Skeletal muscle satellite cell (primary cell): Measurements from ENCODE around the gene ERLEC1.

Experiments used
- H3K27me3 ChIP-seq: 2 replicates; pipeline ENCODE4 v1.7.0; 2013; ENCODE audit warnings: low read length; ENCODE audit not compliant: control insufficient read depth, insufficient read depth
- H3K36me3 ChIP-seq: 2 replicates; pipeline ENCODE4 v1.7.0; 2013; ENCODE audit warnings: mild to moderate bottlenecking, control low read depth, low read length; ENCODE audit not compliant: insufficient read depth
- H3K4me1 ChIP-seq: 2 replicates; pipeline ENCODE4 v1.7.0; 2013; ENCODE audit warnings: low read length; ENCODE audit not compliant: control insufficient read depth, insufficient read depth
- H3K4me2 ChIP-seq: 2 replicates; pipeline ENCODE4 v1.7.0; 2013; ENCODE audit warnings: mild to moderate bottlenecking, low read length
- H3K4me3 ChIP-seq: 2 replicates; pipeline ENCODE4 v1.7.0; 2013; ENCODE audit warnings: low read length
- H3K9ac ChIP-seq: 2 replicates; pipeline ENCODE4 v1.7.0; 2013; ENCODE audit warnings: mild to moderate bottlenecking, low read depth, low read length, moderate library complexity
- H3K9me3 ChIP-seq: replicated peaks from 2 replicates; pipeline ENCODE4 v1.7.0; 2013; ENCODE audit warnings: mild to moderate bottlenecking, control low read depth, low read length

ERLEC1 gene

DNA sequence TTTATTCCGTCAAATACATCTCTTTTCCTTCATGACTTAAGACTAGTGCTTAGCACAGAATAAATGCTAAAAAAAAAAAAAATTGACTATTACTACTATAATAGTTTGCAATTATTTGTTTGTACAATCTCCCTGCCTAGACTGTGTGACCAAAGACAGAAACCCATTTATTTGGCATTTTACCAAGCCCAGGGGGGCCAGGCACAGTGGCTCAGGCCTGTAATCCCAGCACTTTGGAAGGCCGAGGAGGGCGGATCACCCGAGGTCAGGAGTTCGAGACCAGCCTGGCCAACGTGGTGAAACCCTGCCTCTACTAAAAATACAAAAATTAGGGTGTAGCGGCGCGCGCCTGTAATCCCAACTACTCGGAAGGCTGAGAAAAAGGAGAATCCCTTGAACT, 1.5 kb upstream of the ERLEC1 start:
- no peaks in the 10 kb centered on the region for H3K9me3 ChIP-seq
- peak overlapping the region; percentile 90 for H3K4me3 ChIP-seq
- H3K36me3 ChIP-seq, result no peaks in the 10 kb centered on the region
- H3K4me2 ChIP-seq, result peak overlapping the region; percentile 81
- peaks cover 24% of the 10 kb centered on the region for H3K4me1 ChIP-seq
- H3K9ac ChIP-seq, result peak overlapping the region; percentile 91
- H3K27me3 ChIP-seq, result no peaks in the 10 kb centered on the region

DNA sequence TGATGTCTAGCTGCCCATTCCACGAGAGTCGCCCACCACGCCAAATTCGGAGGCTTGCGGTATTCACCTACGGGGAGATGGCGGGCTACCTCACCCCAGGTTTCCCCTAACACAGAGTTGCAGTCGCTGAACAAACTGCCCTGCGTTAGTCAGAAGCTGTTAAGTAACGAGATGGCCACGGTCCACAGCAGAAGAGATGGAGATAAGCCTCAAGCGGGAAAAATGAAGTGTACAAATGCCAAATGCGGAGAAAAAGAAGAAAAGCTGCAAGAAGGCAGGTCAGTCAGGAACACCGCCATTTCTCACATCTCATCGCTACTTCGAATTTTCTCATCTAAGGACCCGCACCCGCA, 516 bp upstream of the ERLEC1 start:
- Histone ChIP-seq H3K4me1 (peaks cover 24% of the 10 kb centered on the region), H3K4me3 (peak overlapping the region; percentile 90), H3K27me3 (no peaks in the 10 kb centered on the region)

DNA sequence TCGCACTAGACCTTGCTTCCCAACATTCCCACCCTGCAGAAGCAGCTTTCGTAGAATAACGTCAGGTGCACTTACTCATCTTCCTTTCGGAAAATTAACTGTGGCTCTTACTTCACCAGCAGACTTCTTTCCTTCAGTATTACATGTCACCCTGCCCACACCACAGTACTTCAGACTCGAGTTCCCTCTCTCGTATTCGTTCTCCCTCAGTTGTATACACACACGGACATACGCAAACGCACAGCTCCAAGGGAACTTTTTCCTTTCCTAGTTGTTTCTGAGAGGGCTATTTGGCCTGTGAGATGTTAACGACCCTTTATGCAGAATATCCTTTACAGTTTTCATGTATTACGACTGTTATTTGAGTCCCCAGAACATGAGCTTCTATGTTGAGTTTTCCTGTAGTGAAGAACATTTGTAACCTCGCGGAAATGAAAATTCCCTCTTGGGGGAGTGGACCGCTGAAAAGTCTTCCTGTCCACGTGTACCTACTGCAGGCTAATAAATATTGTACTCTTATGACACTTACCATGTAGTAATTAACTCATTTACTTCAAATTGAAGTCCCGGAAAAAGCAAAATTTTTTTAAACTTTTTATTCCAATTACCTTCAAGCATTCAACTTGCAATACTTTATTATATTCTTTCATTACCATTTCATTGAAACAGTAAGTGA, 908 bp downstream of the ERLEC1 start:
- peaks cover 24% of the 10 kb centered on the region for H3K4me1 ChIP-seq
- H3K27me3 ChIP-seq, result no peaks in the 10 kb centered on the region
- H3K9me3 ChIP-seq, result no peaks in the 10 kb centered on the region
- H3K4me3 ChIP-seq, result peak overlapping the region; percentile 90
- peak overlapping the region; percentile 91 for H3K9ac ChIP-seq
- no peaks in the 10 kb centered on the region for H3K36me3 ChIP-seq
- H3K4me2 ChIP-seq, result peak overlapping the region; percentile 81

More for the DNA sequence above, 516 bp upstream of the ERLEC1 start:
- no peaks in the 10 kb centered on the region for H3K9me3 ChIP-seq
- no peaks in the 10 kb centered on the region for H3K36me3 ChIP-seq
- H3K9ac ChIP-seq, result peak overlapping the region; percentile 91
- H3K4me2 ChIP-seq, result peak overlapping the region; percentile 81

DNA sequence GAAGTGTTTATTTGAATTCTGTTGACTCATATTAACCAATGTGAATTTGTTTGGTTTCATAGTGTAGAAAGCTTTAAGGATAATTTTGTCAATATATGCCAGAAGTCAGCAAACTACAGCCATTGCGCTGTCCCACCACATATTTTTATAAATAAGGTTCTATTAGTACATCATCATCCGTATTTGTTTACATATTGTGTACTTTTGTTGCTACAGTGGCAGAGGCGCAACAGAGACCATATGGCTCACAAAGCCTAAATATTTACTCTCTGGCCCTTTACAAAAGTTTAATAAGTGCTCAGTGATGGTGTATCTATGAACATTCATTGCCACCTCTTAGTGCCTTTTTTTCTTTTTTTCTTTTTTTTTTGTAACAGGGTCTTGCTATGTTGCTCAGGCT, 6.4 kb downstream of the ERLEC1 start:
- peaks cover 5% of the 10 kb centered on the region for H3K4me1 ChIP-seq
- H3K27me3 ChIP-seq, result no peaks in the 10 kb centered on the region
- no peaks in the 10 kb centered on the region for H3K9me3 ChIP-seq
- no peak overlapping the region for H3K4me3 ChIP-seq
- no peak overlapping the region for H3K4me2 ChIP-seq
- no peak overlapping the region for H3K9ac ChIP-seq
- peaks cover 18% of the 10 kb centered on the region for H3K36me3 ChIP-seq

DNA sequence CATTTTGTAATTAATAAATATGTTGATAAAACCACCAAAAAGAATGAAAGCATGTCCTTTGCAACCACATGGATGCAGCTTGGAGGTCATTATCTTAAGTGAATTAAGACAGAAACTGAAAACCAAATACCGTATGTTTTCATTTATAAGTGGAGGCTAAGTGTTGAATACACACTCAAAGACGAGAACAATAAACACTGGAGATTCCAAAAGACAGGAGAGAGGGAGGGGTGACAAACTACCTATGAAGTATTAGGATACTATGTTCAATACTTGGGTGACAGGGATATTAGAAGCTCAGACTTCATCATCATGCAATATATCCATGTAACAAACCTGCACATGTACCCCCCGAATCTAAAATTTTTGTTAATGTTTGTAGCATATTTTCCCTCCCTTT, 7.0 kb downstream of the ERLEC1 start:
- Histone ChIP-seq H3K36me3 (peaks cover 22% of the 10 kb centered on the region), H3K4me1 (no peaks in the 10 kb centered on the region), H3K4me2 (no peak overlapping the region), H3K9me3 (no peaks in the 10 kb centered on the region), H3K9ac (no peak overlapping the region), H3K27me3 (no peaks in the 10 kb centered on the region), H3K4me3 (no peak overlapping the region)

DNA sequence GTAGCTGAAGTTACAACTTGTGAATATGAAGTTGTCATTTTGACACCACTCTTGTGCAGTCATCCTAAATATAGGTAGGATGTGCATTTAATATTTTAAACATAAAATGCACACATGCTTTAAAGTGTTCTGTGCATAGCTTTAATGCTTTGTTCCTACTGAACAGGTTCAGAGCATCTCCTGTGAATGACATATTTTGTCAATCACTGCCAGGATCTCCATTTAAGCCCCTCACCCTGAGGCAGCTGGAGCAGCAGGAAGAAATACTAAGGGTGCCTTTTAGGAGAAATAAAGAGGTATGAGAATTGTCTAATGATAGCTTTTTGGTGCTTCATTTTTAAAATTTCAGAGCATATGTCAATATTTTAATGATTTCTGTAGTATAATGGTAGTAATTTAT, 14.7 kb downstream of the ERLEC1 start:
- Histone ChIP-seq H3K4me1 (no peaks in the 10 kb centered on the region), H3K36me3 (peaks cover 47% of the 10 kb centered on the region), H3K9ac (no peak overlapping the region), H3K27me3 (no peaks in the 10 kb centered on the region), H3K4me3 (no peak overlapping the region), H3K4me2 (no peak overlapping the region), H3K9me3 (no peaks in the 10 kb centered on the region)

DNA sequence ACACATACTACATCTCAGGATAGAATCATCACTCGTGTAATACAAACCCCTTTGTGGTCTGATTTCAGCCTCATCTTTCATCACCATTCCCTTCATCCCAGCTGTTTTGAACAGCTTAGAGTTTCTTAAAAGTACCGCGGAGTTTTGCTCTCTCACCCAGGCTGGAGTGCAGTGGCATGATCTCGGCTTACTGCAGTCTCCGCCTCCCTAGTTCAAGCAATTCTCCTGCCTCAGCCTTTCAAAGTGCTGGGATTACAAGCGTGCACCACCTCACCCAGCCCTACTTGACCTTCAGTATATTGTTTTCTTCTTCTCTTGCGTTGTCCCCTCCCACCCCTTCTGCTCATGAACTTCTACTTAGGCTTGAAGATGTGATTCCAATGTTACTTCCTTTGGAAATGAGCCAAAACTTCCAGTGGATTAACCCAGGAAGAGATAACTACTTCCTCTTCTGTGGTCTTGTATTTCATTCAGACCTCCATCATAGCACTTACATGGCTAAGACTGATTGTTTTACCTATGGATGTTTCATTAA, 15.8 kb downstream of the ERLEC1 start:
- H3K36me3 ChIP-seq, result peaks cover 50% of the 10 kb centered on the region
- no peak overlapping the region for H3K4me2 ChIP-seq
- no peak overlapping the region for H3K9ac ChIP-seq
- H3K4me3 ChIP-seq, result no peak overlapping the region
- no peaks in the 10 kb centered on the region for H3K9me3 ChIP-seq
- H3K4me1 ChIP-seq, result no peaks in the 10 kb centered on the region
- H3K27me3 ChIP-seq, result no peaks in the 10 kb centered on the region

DNA sequence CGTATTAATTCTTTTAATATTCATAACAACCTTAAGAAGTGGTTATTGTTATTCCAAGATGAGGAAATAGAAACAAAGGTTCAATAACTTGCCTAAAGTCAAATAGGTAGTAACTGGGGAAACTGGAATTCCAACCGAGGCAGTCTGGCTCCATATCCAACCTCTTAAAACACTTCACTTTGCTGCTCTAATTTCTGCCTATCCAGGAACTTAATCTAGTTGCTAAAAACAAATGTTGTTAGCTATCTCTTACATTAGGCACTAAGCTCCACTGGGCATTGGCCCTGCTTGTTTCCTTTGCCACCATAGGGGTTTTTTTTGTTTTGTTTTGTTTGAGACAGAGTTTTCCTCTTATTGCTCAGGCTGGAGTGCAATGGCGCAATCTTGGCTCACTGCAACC, 24.8 kb downstream of the ERLEC1 start:
- no peak overlapping the region for H3K9ac ChIP-seq
- no peak overlapping the region for H3K4me3 ChIP-seq
- no peaks in the 10 kb centered on the region for H3K27me3 ChIP-seq
- no peaks in the 10 kb centered on the region for H3K4me1 ChIP-seq
- no peaks in the 10 kb centered on the region for H3K9me3 ChIP-seq
- no peak overlapping the region for H3K4me2 ChIP-seq
- H3K36me3 ChIP-seq, result peaks cover 65% of the 10 kb centered on the region

DNA sequence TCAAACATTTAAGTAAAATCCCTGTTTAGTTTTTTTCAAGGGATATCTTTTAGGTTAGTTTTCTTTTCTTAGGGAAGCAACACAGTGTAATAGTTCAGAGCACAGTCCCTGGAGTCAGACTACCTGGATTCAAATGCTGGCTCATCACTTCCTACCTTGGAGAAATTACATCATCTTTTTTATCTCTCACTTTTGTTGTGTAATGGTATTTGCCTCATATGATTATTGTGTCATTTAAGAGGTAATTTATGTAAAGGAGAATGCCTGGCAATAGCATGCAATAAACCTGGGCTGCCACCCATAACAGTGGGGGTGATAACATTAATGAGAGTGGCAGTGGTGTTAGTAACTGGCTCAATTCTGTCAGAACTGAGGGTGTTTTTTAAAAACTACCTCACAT, 26.3 kb downstream of the ERLEC1 start:
- Histone ChIP-seq H3K27me3 (no peaks in the 10 kb centered on the region), H3K4me1 (no peaks in the 10 kb centered on the region), H3K36me3 (peaks cover 57% of the 10 kb centered on the region), H3K9ac (no peak overlapping the region), H3K9me3 (no peaks in the 10 kb centered on the region), H3K4me2 (no peak overlapping the region), H3K4me3 (no peak overlapping the region)

DNA sequence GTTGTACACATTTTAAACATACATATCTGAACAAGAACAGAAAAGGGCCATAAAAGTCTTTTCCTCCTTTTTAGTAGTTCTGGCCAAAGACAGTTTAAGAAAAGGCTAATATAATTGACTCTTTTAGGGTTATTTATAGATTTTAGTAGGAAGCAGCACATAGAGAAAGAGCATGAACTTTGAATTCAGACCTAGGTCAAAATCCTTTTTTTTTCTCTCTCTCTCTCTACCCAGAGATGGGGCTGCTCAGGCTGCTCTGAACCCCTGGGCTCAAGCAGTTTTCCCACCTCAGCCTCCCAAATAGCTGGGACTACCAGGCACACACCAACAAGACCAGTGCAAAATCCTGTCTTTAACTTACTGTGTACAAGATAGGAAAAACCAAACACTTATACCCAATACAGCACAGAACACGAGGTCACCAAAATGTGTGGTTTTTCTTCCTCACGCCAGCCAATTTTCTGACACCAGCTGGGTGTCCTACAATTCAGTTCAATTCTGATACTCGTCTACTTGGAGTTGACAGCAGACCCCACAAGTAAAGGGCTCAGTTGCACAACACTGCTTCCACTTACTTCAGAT, 32.1 kb downstream of the ERLEC1 start:
- Histone ChIP-seq H3K9ac (no peak overlapping the region), H3K9me3 (no peaks in the 10 kb centered on the region), H3K36me3 (peaks cover 43% of the 10 kb centered on the region), H3K4me3 (no peak overlapping the region), H3K4me2 (no peak overlapping the region), H3K27me3 (no peaks in the 10 kb centered on the region), H3K4me1 (no peaks in the 10 kb centered on the region)

DNA sequence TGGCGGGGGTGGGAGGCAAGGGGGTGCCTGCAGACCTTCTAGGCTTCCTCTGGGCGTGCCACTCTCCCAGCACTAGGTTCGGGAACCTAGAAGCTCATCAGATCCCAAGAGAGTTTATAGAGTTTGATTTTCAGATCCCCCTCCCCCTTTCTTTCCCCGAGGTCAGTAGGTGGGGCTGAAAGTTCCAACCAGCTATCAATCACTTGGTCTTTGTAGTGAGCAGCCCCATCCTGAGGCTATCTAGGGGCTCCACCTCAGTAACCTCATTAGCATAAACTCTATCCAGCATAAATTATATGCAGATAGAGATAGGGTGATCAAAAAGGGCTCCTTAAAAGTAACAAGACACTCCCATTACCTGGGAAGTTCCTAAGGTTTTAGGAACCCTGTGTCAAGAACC, 32.8 kb downstream of the ERLEC1 start:
- Histone ChIP-seq H3K4me2 (no peak overlapping the region), H3K36me3 (peaks cover 40% of the 10 kb centered on the region), H3K4me3 (no peak overlapping the region)

DNA sequence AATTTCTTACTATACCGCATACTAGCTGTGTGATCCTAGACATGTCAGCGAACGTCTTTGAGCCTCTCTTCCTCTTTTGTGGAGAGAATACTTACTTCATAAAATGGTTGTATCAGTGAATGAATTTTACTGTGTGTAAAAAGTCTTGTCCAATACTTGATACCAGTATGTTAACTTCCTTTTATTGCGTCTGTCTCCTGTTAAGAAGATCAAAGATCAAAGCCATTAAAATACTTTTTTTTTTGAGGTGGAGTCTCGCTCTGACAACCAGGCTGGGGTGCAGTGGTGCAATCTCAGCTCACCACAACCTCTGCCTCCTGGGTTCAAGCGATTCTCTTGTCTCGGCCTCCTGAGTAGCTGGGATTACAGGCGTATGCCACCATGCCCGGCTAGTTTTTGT, 33.2 kb downstream of the ERLEC1 start:
- Histone ChIP-seq H3K9me3 (no peaks in the 10 kb centered on the region), H3K36me3 (peaks cover 39% of the 10 kb centered on the region), H3K27me3 (no peaks in the 10 kb centered on the region), H3K9ac (no peak overlapping the region), H3K4me3 (no peak overlapping the region), H3K4me1 (no peaks in the 10 kb centered on the region), H3K4me2 (no peak overlapping the region)

More for the DNA sequence above, 32.8 kb downstream of the ERLEC1 start:
- Histone ChIP-seq H3K9ac (no peak overlapping the region), H3K27me3 (no peaks in the 10 kb centered on the region), H3K9me3 (no peaks in the 10 kb centered on the region), H3K4me1 (no peaks in the 10 kb centered on the region)
